H1 (cell line): ENCODE results near the gene HSPA5. TPM values are rescaled to one million over a fixed set of nuclear protein-coding genes. Genes with fewer than 3 reads are reported as not detected.
A peak's percentile ranks its signal among the peaks of the same experiment; 100 is the strongest.

Experiments
- CTCF ChIA-PET: fragments of 300-600 bp; sonication (Branson Sonifier 250); formaldehyde crosslinking; loops from one replicate; lab custom pipeline; 2021; ENCODE audit not compliant: partially characterized antibody; lab: Charles Lee
- POLR2A ChIA-PET: fragments of 300-600 bp; sonication (Branson Sonifier 250); formaldehyde crosslinking; loops from one replicate; lab custom pipeline; 2021; ENCODE audit warnings: inconsistent platforms; ENCODE audit not compliant: partially characterized antibody; lab: Charles Lee
- DNase-seq, 2 experiments: peaks; one replicate each; pipeline versions ENCODE4 v3.0.0 to v3.0.0-alpha.2; 2010 to 2022; ENCODE audit warnings: low spot score in 2 of 2, low read depth in 1 of 2, mixed read lengths in 1 of 2
- FAIRE-seq: peaks from 2 replicates; lab custom pipeline; 2011; peaks lifted over from hg19 to GRCh38; lab: Jason Lieb, UNC
- H2AFZ ChIP-seq: 2 replicates; pipeline ENCODE4 v1.8.1; 2012; ENCODE audit warnings: low read length, inconsistent platforms
- H2AK5ac ChIP-seq: 2 replicates; pipeline ENCODE4 v1.6.1; 2013; ENCODE audit warnings: low read depth, low read length
- H2BK120ac ChIP-seq: replicated peaks from 2 replicates; pipeline ENCODE3; 2013; ENCODE audit warnings: low read depth, low read length, inconsistent platforms
- H2BK12ac ChIP-seq: 2 replicates; pipeline ENCODE4 v1.6.1; 2013; ENCODE audit warnings: low read depth, low read length
- H2BK15ac ChIP-seq: 2 replicates; pipeline ENCODE4 v1.6.1; 2013; ENCODE audit warnings: low read length
- H2BK20ac ChIP-seq: 2 replicates; pipeline ENCODE4 v1.6.1; 2013; ENCODE audit warnings: low read length
- H2BK5ac ChIP-seq: 2 replicates; pipeline ENCODE4 v1.6.1; 2013; ENCODE audit warnings: low read depth, low read length
- H3K14ac ChIP-seq: 2 replicates; pipeline ENCODE4 v1.6.1; 2013; ENCODE audit warnings: inconsistent platforms; ENCODE audit not compliant: insufficient read length
- H3K18ac ChIP-seq: 2 replicates; pipeline ENCODE4 v1.6.1; 2013; ENCODE audit warnings: low read length; ENCODE audit errors: extremely low read depth
- H3K23ac ChIP-seq: 2 replicates; pipeline ENCODE4 v1.6.1; 2013; ENCODE audit warnings: inconsistent platforms; ENCODE audit not compliant: insufficient read length
- H3K23me2 ChIP-seq: 2 replicates; pipeline ENCODE4 v1.6.1; 2013; ENCODE audit warnings: low read depth, low read length
- H3K27ac ChIP-seq: 2 replicates; pipeline ENCODE4 v1.6.1; 2011; ENCODE audit warnings: low read depth, low read length, inconsistent platforms
- H3K27me3 ChIP-seq, 4 experiments: replicated peaks in 1 of 4; 1 replicate in 1 of 4; 2 replicates in 3 of 4; pipeline versions ENCODE4 v1.6.1 to v1.8.1; 2011 to 2013; ENCODE audit warnings: low read length in 3 of 4, mild to moderate bottlenecking in 3 of 4, inconsistent platforms in 2 of 4, mixed read lengths in 2 of 4, moderate library complexity in 1 of 4; ENCODE audit not compliant: control insufficient read depth in 3 of 4, insufficient read depth in 3 of 4; ENCODE audit errors: extremely low read depth in 1 of 4
- H3K36me3 ChIP-seq, 4 experiments: 2 replicates each; pipeline versions ENCODE4 v1.6.1 to v1.8.1; 2011 to 2013; ENCODE audit warnings: mild to moderate bottlenecking in 4 of 4, low read length in 3 of 4, moderate library complexity in 2 of 4, control low read depth in 1 of 4, inconsistent platforms in 1 of 4; ENCODE audit not compliant: insufficient read depth in 4 of 4, control insufficient read depth in 2 of 4
- H3K4ac ChIP-seq: replicated peaks from 2 replicates; pipeline ENCODE3; 2013; ENCODE audit warnings: low read length, low read depth, mixed read lengths, inconsistent platforms; ENCODE audit not compliant: insufficient read length
- H3K4me1 ChIP-seq, 4 experiments: replicated peaks in 1 of 4; 1 replicate in 1 of 4; 2 replicates in 3 of 4; pipeline versions ENCODE4 v1.6.1 to v1.8.1; 2011 to 2013; ENCODE audit warnings: low read length in 3 of 4, inconsistent platforms in 2 of 4, mixed read lengths in 1 of 4; ENCODE audit not compliant: insufficient read depth in 4 of 4, control insufficient read depth in 3 of 4
- H3K4me2 ChIP-seq, 2 experiments: 2 replicates each; pipeline versions ENCODE4 v1.6.1 to v1.8.1; 2011 to 2013; ENCODE audit warnings: low read depth in 2 of 2, low read length in 2 of 2, control low read depth in 1 of 2, inconsistent platforms in 1 of 2, mild to moderate bottlenecking in 1 of 2; ENCODE audit not compliant: insufficient read depth in 1 of 2
- H3K4me3 ChIP-seq, 4 experiments: fragments of 200-600, 300-600 bp in 1 of 4; sonication (generic), shearing (Covaris generic), sonication (Bioruptor Twin) in 1 of 4; 2 replicates each; pipeline versions ENCODE4 v1.5.1 to v1.8.1; 2011 to 2016; ENCODE audit warnings: low read length in 4 of 4, low read depth in 3 of 4, control low read depth in 2 of 4, inconsistent platforms in 2 of 4, mild to moderate bottlenecking in 2 of 4, mixed read lengths in 1 of 4, moderate library complexity in 1 of 4; ENCODE audit not compliant: insufficient read depth in 2 of 4; ENCODE audit errors: extremely low read depth in 1 of 4
- H3K56ac ChIP-seq: replicated peaks from 2 replicates; pipeline ENCODE3; 2013; ENCODE audit warnings: low read depth, mild to moderate bottlenecking, mixed read lengths, low read length, inconsistent platforms; ENCODE audit not compliant: insufficient read length
- H3K79me1 ChIP-seq: 2 replicates; pipeline ENCODE4 v1.6.1; 2013; ENCODE audit warnings: low read depth, low read length, control low read depth
- H3K79me2 ChIP-seq, 2 experiments: 2 replicates each; pipeline versions ENCODE4 v1.6.1 to v1.8.1; 2012 to 2013; ENCODE audit warnings: low read length in 2 of 2, mild to moderate bottlenecking in 2 of 2, inconsistent platforms in 1 of 2; ENCODE audit not compliant: insufficient read depth in 2 of 2, control insufficient read depth in 1 of 2
- H3K9ac ChIP-seq, 4 experiments: replicated peaks in 1 of 4; 1 replicate in 1 of 4; 2 replicates in 3 of 4; pipeline versions ENCODE4 v1.6.1 to v1.8.1; 2011 to 2013; ENCODE audit warnings: low read depth in 3 of 4, low read length in 3 of 4, control low read depth in 2 of 4, mild to moderate bottlenecking in 2 of 4, moderate library complexity in 2 of 4, inconsistent platforms in 1 of 4; ENCODE audit errors: extremely low read depth in 1 of 4
- H3K9me3 ChIP-seq, 2 experiments: 2 replicates each; pipeline versions ENCODE4 v1.6.1 to v1.8.1; 2012 to 2013; ENCODE audit warnings: mild to moderate bottlenecking in 2 of 2, moderate library complexity in 2 of 2, control low read depth in 1 of 2, inconsistent platforms in 1 of 2, low read depth in 1 of 2, low read length in 1 of 2, mixed read lengths in 1 of 2; ENCODE audit not compliant: insufficient read depth in 2 of 2
- H4K20me1 ChIP-seq, 2 experiments: replicated peaks in 1 of 2; 2 replicates each; pipeline versions ENCODE3 to v1.8.1; 2011 to 2013; ENCODE audit warnings: inconsistent platforms in 2 of 2, low read length in 2 of 2, mild to moderate bottlenecking in 1 of 2; ENCODE audit not compliant: insufficient read depth in 2 of 2, control insufficient read depth in 1 of 2
- H4K5ac ChIP-seq: 2 replicates; pipeline ENCODE4 v1.6.1; 2013; ENCODE audit warnings: low read length, low read depth, mixed read lengths, inconsistent platforms; ENCODE audit not compliant: insufficient read length
- H4K8ac ChIP-seq: 2 replicates; pipeline ENCODE4 v1.8.0; 2013; ENCODE audit warnings: mild to moderate bottlenecking, moderate library complexity, low read length, inconsistent platforms; ENCODE audit not compliant: insufficient read depth; ENCODE audit errors: extremely low read depth
- H4K91ac ChIP-seq: replicated peaks from 2 replicates; pipeline ENCODE3; 2013; ENCODE audit warnings: low read length, mixed read lengths, inconsistent platforms; ENCODE audit not compliant: insufficient read length
- CTBP2 ChIP-seq: IDR thresholded peaks from 2 replicates; pipeline ENCODE4 v1.7.0; 2011; ENCODE audit warnings: borderline replicate concordance, mild to moderate bottlenecking, moderate library complexity, mixed read lengths, low read length; ENCODE audit not compliant: insufficient read depth, insufficient read length
- WGBS, 2 experiments: shearing (Covaris generic) in 1 of 2; methylation state at CpG; one replicate each; pipeline versions ENCODE4 v1.1.6 to v1.1.7; 2013 to 2015; ENCODE audit warnings: low lambda C conversion rate in 2 of 2, mixed read lengths in 2 of 2, inconsistent platforms in 1 of 2, low coverage in 1 of 2, missing lambda C conversion rate in 1 of 2; ENCODE audit not compliant: insufficient replicate concordance in 2 of 2, insufficient coverage in 1 of 2, insufficient read length in 1 of 2; ENCODE audit errors: extremely low coverage in 1 of 2, missing lambda C conversion rate in 1 of 2; 5-methylcytosine and 5-hydroxymethylcytosine counted together
- polyA plus RNA-seq, 7 experiments: library from polyadenylated mRNA; depleted of rRNA in 3 of 7; stranded (reverse) in 5 of 7; unstranded in 2 of 7; fragments of >200 nt in 5 of 7; fragments of 200-250 nt in 2 of 7; gene quantifications; 1 replicate in 5 of 7; 2 replicates in 1 of 7; 4 replicates in 1 of 7; pipeline versions ENCODE4 v1.2.1 to v1.2.3, GENCODE V29; 2011 to 2013; ENCODE audit warnings: missing spikeins in 2 of 7, mixed read lengths in 2 of 7
- total RNA-seq: library from RNA; stranded (reverse); fragmentation: NEBNext Ultra II Directional; extraction: Animal tissue kit (Norgen Biotek cat#: 25700); gene quantifications from 2 replicates; pipeline ENCODE4 v1.2.1, GENCODE V29; 2021

HSPA5 gene
- total and polyA plus RNA-seq, 2 of the 8 experiments (the other 6 are each of a cell fraction or from before 2014, with no cell fraction given): 91.3 to 352 TPM

GRCh38 chr9:125258832-125259534 lies 17.8 kb upstream of the HSPA5 start:
- CTCF ChIA-PET: no interaction called here
- Histone ChIP-seq H3K23ac (no peak overlapping the region), H2BK20ac (no peak overlapping the region), H4K5ac (no peak overlapping the region), H3K56ac (no peak overlapping the region), H3K79me2 (peaks cover 0 to 18% of the 10 kb centered on the region in 2 experiments; a peak in 2 of 4 replicates), H3K4me1 (peaks cover 0 to 2% (median 0%) of the 10 kb centered on the region in 4 experiments; a peak in 1 of 7 replicates), H3K9ac (no peak overlapping the region), H4K20me1 (no peaks in the 10 kb centered on the region), H2BK5ac (no peak overlapping the region), H3K9me3 (no peaks in the 10 kb centered on the region), H2BK12ac (no peak overlapping the region), H3K36me3 (0 out of 8 replicates have a peak, but pooled peaks cover 0 to 4% (median 0%) of the 10 kb centered on the region in 4 experiments), H2BK15ac (no peak overlapping the region), H4K91ac (no peak overlapping the region), H3K4me3 (no peak overlapping the region), H3K27ac (no peak overlapping the region), H3K27me3 (no peaks in the 10 kb centered on the region), H3K4ac (no peak overlapping the region), H2BK120ac (no peak overlapping the region), H2AFZ (no peak overlapping the region), H3K14ac (no peak overlapping the region), H2AK5ac (0 out of 2 replicates have a peak overlapping the region, but pooled peaks have one; percentile 53), H4K8ac (no peak overlapping the region), H3K23me2 (peaks cover 3% of the 10 kb centered on the region), H3K79me1 (peaks cover 4% of the 10 kb centered on the region; the same call in 1 of the 2 replicates), H3K18ac (no peak overlapping the region), H3K4me2 (no peak overlapping the region)
- POLR2A ChIA-PET: no interaction called here
- TF ChIP-seq CTBP2: no peak
- 63% methylated on average over 2 of the region's 2 CpGs; no CpG with 5 or more reads in 1 of the 2 experiments for WGBS, 2 experiments
- DNase-seq (no peak), FAIRE-seq (no peak)
